Smooth muscle cell of the brain vasculature (primary cell): ENCODE measurements around the gene OTOS.

ENCODE experiments used
- DNase-seq: peaks from one replicate; pipeline ENCODE4 v3.0.0-alpha.2; 2012; ENCODE audit warnings: low read depth, low spot score

The OTOS gene

GRCh38 chr2:240153418-240153817 is 13.0 kb upstream of the OTOS start:
- no peak for DNase-seq

GRCh38 chr2:240151477-240152031 is 11.1 kb upstream of the OTOS start:
- DNase-seq = no peak

- no peak for DNase-seq
These were observed 9.7 kb upstream of the OTOS start for GRCh38 chr2:240149943-240150784.

- no peak for DNase-seq
These were observed 7.6 kb upstream of the OTOS start for GRCh38 chr2:240147911-240148587.

GRCh38 chr2:240147382-240147781 is 6.9 kb upstream of the OTOS start:
- DNase-seq = no peak

- DNase-seq = no peak
These were observed 6.3 kb upstream of the OTOS start for GRCh38 chr2:240146627-240147278.

- no peak for DNase-seq
These were observed 5.7 kb upstream of the OTOS start for GRCh38 chr2:240146141-240146561.

GRCh38 chr2:240145461-240145860 is 5.0 kb upstream of the OTOS start:
- DNase-seq = no peak

- no peak for DNase-seq
These were observed 4.3 kb upstream of the OTOS start for GRCh38 chr2:240144649-240145261.

- DNase-seq = no peak
These were observed 3.6 kb upstream of the OTOS start for GRCh38 chr2:240143801-240144648.

GRCh38 chr2:240143276-240143675 is 2.8 kb upstream of the OTOS start:
- DNase-seq = no peak

- DNase-seq = no peak
These were observed 2.4 kb upstream of the OTOS start for GRCh38 chr2:240142859-240143258.

GRCh38 chr2:240142256-240142775 is 1.9 kb upstream of the OTOS start:
- no peak for DNase-seq

- no peak for DNase-seq
These were observed 1.3 kb upstream of the OTOS start for GRCh38 chr2:240141736-240142135.

- DNase-seq = no peak
These were observed 462 bp upstream of the OTOS start for GRCh38 chr2:240140920-240141319.

GRCh38 chr2:240139666-240140393 is 628 bp downstream of the OTOS start:
- no peak for DNase-seq

- no peak for DNase-seq
These were observed 1.4 kb downstream of the OTOS start for GRCh38 chr2:240139011-240139441.

- no peak for DNase-seq
These were observed 2.0 kb downstream of the OTOS start for GRCh38 chr2:240138254-240138984.

- no peak for DNase-seq
These were observed 2.7 kb downstream of the OTOS start for GRCh38 chr2:240137596-240138253.
